ENCODE data around the gene SERPINB4. TPM values are rescaled to one million over a fixed set of nuclear protein-coding genes. Genes with fewer than 3 reads are reported as not detected.

SERPINB4 gene
- total RNA-seq, 6 experiments from 2014 or later = not detected

DNA sequence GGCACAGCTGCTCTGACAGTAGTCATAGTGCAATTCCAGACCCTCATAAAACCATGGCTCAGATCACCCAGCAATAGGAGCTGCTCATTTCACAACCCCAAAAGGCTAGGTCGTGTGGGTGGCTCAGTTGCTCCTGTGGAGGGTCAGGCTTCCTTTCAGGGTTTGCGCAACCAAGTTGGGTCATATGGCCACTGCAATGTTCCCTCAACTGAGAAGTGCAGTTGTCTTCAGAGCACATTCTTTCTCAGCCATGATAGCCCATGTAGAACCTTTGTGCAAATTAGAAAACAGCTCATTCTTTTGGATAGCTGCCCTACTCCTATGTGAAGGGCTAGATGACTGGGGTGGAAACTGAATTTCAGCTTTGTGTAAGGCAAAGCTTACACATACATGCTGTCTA lies 53.7 kb downstream of the SERPINB4 start:
- DNase-seq = no peak
- TF ChIP-seq, protein P1, sequence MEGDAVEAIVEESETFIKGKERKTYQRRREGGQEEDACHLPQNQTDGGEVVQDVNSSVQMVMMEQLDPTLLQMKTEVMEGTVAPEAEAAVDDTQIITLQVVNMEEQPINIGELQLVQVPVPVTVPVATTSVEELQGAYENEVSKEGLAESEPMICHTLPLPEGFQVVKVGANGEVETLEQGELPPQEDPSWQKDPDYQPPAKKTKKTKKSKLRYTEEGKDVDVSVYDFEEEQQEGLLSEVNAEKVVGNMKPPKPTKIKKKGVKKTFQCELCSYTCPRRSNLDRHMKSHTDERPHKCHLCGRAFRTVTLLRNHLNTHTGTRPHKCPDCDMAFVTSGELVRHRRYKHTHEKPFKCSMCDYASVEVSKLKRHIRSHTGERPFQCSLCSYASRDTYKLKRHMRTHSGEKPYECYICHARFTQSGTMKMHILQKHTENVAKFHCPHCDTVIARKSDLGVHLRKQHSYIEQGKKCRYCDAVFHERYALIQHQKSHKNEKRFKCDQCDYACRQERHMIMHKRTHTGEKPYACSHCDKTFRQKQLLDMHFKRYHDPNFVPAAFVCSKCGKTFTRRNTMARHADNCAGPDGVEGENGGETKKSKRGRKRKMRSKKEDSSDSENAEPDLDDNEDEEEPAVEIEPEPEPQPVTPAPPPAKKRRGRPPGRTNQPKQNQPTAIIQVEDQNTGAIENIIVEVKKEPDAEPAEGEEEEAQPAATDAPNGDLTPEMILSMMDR (IDR thresholded peaks at IDR 0.05) = no peak
- H3K4me1 Mint-ChIP-seq (ENCODE audit: low read depth) = peaks cover 33% of the 10 kb centered on the region
- H3K4me3 Mint-ChIP-seq = no peak overlapping the region
- peaks cover 5% of the 10 kb centered on the region; the same call in 1 of the 2 replicates for H3K36me3 Mint-ChIP-seq (ENCODE audit: low read depth)
- H3K27ac Mint-ChIP-seq = no peak overlapping the region
- H3K9me3 Mint-ChIP-seq = no peaks in the 10 kb centered on the region
- no peaks in the 10 kb centered on the region; the same call in 1 of the 2 replicates for H3K27me3 Mint-ChIP-seq (ENCODE audit: insufficient read depth)

DNA sequence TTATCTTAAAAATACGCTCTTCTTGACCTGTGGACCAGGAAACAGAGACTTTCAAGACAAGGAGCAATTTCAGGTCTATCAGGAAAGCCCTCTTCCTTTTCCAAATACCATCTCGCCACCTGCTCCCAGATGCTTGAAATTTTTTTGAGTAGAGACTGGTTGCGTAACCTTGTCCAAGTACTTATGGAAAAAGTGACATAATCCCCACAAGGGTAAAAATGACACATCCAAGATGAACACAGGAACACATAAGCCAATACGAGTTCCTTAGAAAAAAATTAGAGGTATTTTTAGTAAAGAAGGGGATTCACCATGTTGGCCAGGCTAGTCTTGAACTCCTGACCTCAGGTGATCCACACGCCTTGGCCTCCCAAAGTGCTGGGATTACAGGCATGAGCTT lies 55.1 kb downstream of the SERPINB4 start:
- Mint-ChIP-seq H3K4me3 (no peak overlapping the region), H3K36me3 (ENCODE audit: low read depth) (peaks cover 5% of the 10 kb centered on the region; the same call in 1 of the 2 replicates)

More for the DNA sequence above, 55.1 kb downstream of the SERPINB4 start:
- DNase-seq = no peak
- Mint-ChIP-seq H3K9me3 (no peaks in the 10 kb centered on the region), H3K27ac (no peak overlapping the region), H3K4me1 (ENCODE audit: low read depth) (peaks cover 39% of the 10 kb centered on the region), H3K27me3 (ENCODE audit: insufficient read depth) (no peaks in the 10 kb centered on the region; the same call in 1 of the 2 replicates)
- TF ChIP-seq, protein P1 (IDR thresholded peaks at IDR 0.05) = no peak

Other genes with a start within 250 kb of the SERPINB4 start
- 10 to 100 TPM; 55.5 to 69.3 (median 60.1) TPM for gene VPS4B, start 221.8 kb downstream of the SERPINB4 start, total RNA-seq (2021; fragmentation: NEBNext Ultra II Directional; extraction: Animal tissue kit (Norgen Biotek cat#: 25700))
- gene SERPINB5, start 167.3 kb downstream of the SERPINB4 start, total RNA-seq (2021; fragmentation: NEBNext Ultra II Directional; extraction: Animal tissue kit (Norgen Biotek cat#: 25700)) = not detected
- not detected for gene SERPINB12, start 101.9 kb downstream of the SERPINB4 start, total RNA-seq (2021; fragmentation: NEBNext Ultra II Directional; extraction: Animal tissue kit (Norgen Biotek cat#: 25700))
- gene SERPINB13, start 56.9 kb downstream of the SERPINB4 start, total RNA-seq (2021; fragmentation: NEBNext Ultra II Directional; extraction: Animal tissue kit (Norgen Biotek cat#: 25700)) = not detected
- gene SERPINB3, start 17.6 kb upstream of the SERPINB4 start, total RNA-seq (2021; fragmentation: NEBNext Ultra II Directional; extraction: Animal tissue kit (Norgen Biotek cat#: 25700)) = not detected
- gene SERPINB11, start 58.7 kb upstream of the SERPINB4 start, total RNA-seq (2021; fragmentation: NEBNext Ultra II Directional; extraction: Animal tissue kit (Norgen Biotek cat#: 25700)) = not detected
- gene SERPINB7, start 131.2 kb upstream of the SERPINB4 start, total RNA-seq (2021; fragmentation: NEBNext Ultra II Directional; extraction: Animal tissue kit (Norgen Biotek cat#: 25700)) = 100 to 1,000 TPM; 149 to 397 (median 200) TPM
- gene SERPINB2, start 243.4 kb upstream of the SERPINB4 start, total RNA-seq (2021; fragmentation: NEBNext Ultra II Directional; extraction: Animal tissue kit (Norgen Biotek cat#: 25700)) = 10 to 100 TPM; 30.9 to 91.5 (median 36.1) TPM

Data from HFFc6 (cell line).